ENCODE measurements around the gene DISC1. TPM values are rescaled to one million over a fixed set of nuclear protein-coding genes. Genes with fewer than 3 reads are reported as not detected.

DISC1 gene
- total and polyA plus RNA-seq, 12 donors = 1.0 to 21.0 (median 9.7) TPM

DNA sequence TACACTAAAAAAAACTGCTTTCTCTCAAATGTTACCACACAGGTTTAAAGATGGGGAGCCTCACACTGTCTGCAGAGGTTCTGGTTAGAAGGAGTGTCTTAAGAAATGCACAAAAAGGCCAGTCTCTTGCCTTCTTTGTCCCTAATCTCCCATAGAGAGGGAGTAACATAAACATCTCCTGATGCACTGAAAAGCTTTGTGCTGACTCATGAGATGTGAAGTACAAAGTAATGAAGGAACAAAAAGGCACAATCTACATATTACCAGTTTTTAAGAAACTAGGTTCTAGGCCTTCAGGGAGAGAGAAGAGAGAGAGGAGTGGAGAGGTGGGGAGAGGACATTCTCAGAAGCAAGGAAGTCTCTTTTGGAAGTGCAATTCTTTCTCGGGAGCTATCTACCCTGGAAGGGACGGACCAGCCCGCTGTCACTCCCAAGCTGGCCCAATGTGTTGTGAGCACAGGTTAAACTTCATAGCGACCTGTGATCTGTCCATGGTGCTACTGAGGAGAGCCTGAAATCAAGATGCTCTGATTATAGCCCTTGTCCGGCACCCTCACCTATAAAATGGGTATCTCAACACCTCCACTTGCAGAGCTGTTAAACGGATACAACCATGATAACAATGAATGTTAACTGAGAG lies 458.1 kb downstream of the DISC1 start:
- TF ChIP-seq, protein P1, sequence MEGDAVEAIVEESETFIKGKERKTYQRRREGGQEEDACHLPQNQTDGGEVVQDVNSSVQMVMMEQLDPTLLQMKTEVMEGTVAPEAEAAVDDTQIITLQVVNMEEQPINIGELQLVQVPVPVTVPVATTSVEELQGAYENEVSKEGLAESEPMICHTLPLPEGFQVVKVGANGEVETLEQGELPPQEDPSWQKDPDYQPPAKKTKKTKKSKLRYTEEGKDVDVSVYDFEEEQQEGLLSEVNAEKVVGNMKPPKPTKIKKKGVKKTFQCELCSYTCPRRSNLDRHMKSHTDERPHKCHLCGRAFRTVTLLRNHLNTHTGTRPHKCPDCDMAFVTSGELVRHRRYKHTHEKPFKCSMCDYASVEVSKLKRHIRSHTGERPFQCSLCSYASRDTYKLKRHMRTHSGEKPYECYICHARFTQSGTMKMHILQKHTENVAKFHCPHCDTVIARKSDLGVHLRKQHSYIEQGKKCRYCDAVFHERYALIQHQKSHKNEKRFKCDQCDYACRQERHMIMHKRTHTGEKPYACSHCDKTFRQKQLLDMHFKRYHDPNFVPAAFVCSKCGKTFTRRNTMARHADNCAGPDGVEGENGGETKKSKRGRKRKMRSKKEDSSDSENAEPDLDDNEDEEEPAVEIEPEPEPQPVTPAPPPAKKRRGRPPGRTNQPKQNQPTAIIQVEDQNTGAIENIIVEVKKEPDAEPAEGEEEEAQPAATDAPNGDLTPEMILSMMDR (IDR thresholded peaks at IDR 0.05) = no peak
- TF ChIP-seq POLR2A (IDR thresholded peaks at IDR 0.05) = no peak
- DNase-seq = no peak
- Histone ChIP-seq H3K27me3 (no peaks in the 10 kb centered on the region), H3K4me3 (no peak overlapping the region), H3K9me3 (replicated peaks in 1 of 3) (no peaks in the 10 kb centered on the region), H3K4me1 (replicated peaks in 1 of 2) (no peaks in the 10 kb centered on the region), H3K36me3 (replicated peaks in 1 of 2) (no peaks in the 10 kb centered on the region), H3K27ac (no peak overlapping the region)
- WGBS, 4 donors = 39 to 57% (median 55%) methylated on average over 6 of the region's 6 CpGs
- intact Hi-C loops (cut with DNase I) = no loop called here

DNA sequence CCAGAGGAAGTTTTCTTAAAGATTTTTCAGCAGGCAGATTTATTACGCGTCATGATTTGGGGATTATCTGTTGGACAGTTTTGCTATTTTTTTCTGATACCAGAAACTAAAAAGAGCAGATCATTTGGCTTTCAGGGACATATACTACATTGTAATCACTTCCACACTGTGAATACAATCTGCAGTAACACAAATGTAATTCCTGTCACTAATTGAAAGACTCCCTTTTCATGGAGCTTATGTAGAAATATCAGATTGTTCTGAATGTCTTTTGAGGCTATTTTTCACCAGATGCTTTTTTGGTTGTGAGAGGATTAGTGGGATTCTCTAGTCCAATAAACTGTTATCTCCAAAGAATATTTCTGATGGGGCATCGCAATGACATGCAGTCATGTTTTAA lies 464.2 kb downstream of the DISC1 start:
- Histone ChIP-seq H3K4me3 (no peak overlapping the region), H3K27me3 (no peaks in the 10 kb centered on the region), H3K36me3 (replicated peaks in 1 of 2) (no peaks in the 10 kb centered on the region), H3K9me3 (replicated peaks in 1 of 3) (no peaks in the 10 kb centered on the region), H3K4me1 (replicated peaks in 1 of 2) (no peaks in the 10 kb centered on the region), H3K27ac (no peak overlapping the region)
- WGBS, 4 donors = 79 to 89% (median 86%) methylated on average over 3 of the region's 3 CpGs
- DNase-seq = no peak
- no peak for TF ChIP-seq POLR2A (IDR thresholded peaks at IDR 0.05)
- TF ChIP-seq, protein P1 (IDR thresholded peaks at IDR 0.05) = no peak
- intact Hi-C loops (cut with DNase I) = no loop called here

Small RNA genes within 50 kb of the gene (small RNA-seq; reads per million reads assigned to genes)
- gene RF02102 (0 reads per million in 2 donors), gene RNU5A-5P (0.42 to 0.59 reads per million in 2 donors)

Other genes with a start within 250 kb of the DISC1 start
- gene EGLN1, start 204.5 kb upstream of the DISC1 start, total RNA-seq = 10 to 100 TPM; 33.4 to 75.6 (median 50.8) TPM
- gene EGLN1, start 204.5 kb upstream of the DISC1 start, polyA plus RNA-seq = 10 to 100 TPM in 1 of 3 donors, 1 to 10 TPM in 2; 7.9 to 72.3 (median 8.8) TPM
- 10 to 100 TPM; 16.0 to 92.5 (median 48.1) TPM for gene TSNAX, start 98.1 kb upstream of the DISC1 start, total RNA-seq
- 10 to 100 TPM; 11.6 to 98.3 (median 11.8) TPM for gene TSNAX, start 98.1 kb upstream of the DISC1 start, polyA plus RNA-seq